WTC11 (cell line): ENCODE data around the gene RHOJ. TPM values are rescaled to one million over a fixed set of nuclear protein-coding genes. Genes with fewer than 3 reads are reported as not detected.

ENCODE experiments used
- ATAC-seq: fragments of 200-7000 bp; cut with Tn5 transposase; 2 replicates; pipeline ENCODE4 v1.10.0; 2021; ENCODE audit warnings: mild to moderate bottlenecking, moderate library complexity
- CTCF ChIA-PET: fragments of 300-600 bp; sonication (Branson Sonifier 250); formaldehyde crosslinking; loops from one replicate; lab custom pipeline; 2021; ENCODE audit warnings: antibody characterized with exemption; lab: Charles Lee
- POLR2A ChIA-PET: fragments of 350-600 bp; sonication (Branson Sonifier 250); formaldehyde crosslinking; loops from one replicate; lab custom pipeline; 2021; ENCODE audit warnings: antibody characterized with exemption; lab: Charles Lee
- DNase-seq: peaks from one replicate; pipeline ENCODE4 v3.0.0; 2021; ENCODE audit warnings: low spot score
- H3K27ac Mint-ChIP-seq: 2 replicates; pipeline ENCODE4 v1.8.0; 2021; ENCODE audit warnings: mixed read lengths
- H3K27me3 Mint-ChIP-seq: 2 replicates; pipeline ENCODE4 v1.8.0; 2021; ENCODE audit warnings: low read depth, mild to moderate bottlenecking, moderate library complexity, mixed read lengths
- H3K36me3 Mint-ChIP-seq: 2 replicates; pipeline ENCODE4 v1.8.0; 2021; ENCODE audit warnings: mixed read lengths
- H3K4me1 Mint-ChIP-seq: 2 replicates; pipeline ENCODE4 v1.8.0; 2022; ENCODE audit warnings: mixed read lengths
- H3K4me3 Mint-ChIP-seq: 2 replicates; pipeline ENCODE4 v1.8.0; 2021; ENCODE audit warnings: mild to moderate bottlenecking, moderate library complexity, mixed read lengths
- H3K9me3 Mint-ChIP-seq: 2 replicates; pipeline ENCODE4 v1.8.0; 2021; ENCODE audit warnings: mixed read lengths
- CDX4 ChIP-seq: fragments of 250-450 bp; sonication (Bioruptor Pico); IDR thresholded peaks from 2 replicates; pipeline ENCODE4 v1.9.0; 2021; ENCODE audit warnings: moderate library complexity, mild to moderate bottlenecking, inconsistent platforms, borderline replicate concordance
- E2F5 ChIP-seq: sonication (generic); formaldehyde crosslinking; IDR thresholded peaks from 2 replicates; pipeline ENCODE4 v1.8.1; 2022; ENCODE audit warnings: mild to moderate bottlenecking, moderate library complexity, missing genetic modification reagents
- FOXJ3 ChIP-seq: sonication (generic); formaldehyde crosslinking; IDR thresholded peaks from 2 replicates; pipeline ENCODE4 v1.9.0; 2021; ENCODE audit warnings: missing genetic modification reagents, mild to moderate bottlenecking, borderline replicate concordance
- JUN ChIP-seq: sonication (generic); formaldehyde crosslinking; IDR thresholded peaks from 2 replicates; pipeline ENCODE4 v1.8.0; 2023; ENCODE audit warnings: mild to moderate bottlenecking, missing genetic modification reagents
- MAX ChIP-seq: sonication (generic); formaldehyde crosslinking; IDR thresholded peaks from 2 replicates; pipeline ENCODE4 v1.8.0; 2022; ENCODE audit warnings: mild to moderate bottlenecking, missing genetic modification reagents
- MLX ChIP-seq: sonication (generic); formaldehyde crosslinking; IDR thresholded peaks from 2 replicates; pipeline ENCODE4 v1.8.1; 2023; ENCODE audit warnings: mild to moderate bottlenecking, missing genetic modification reagents, moderate library complexity
- MXD4 ChIP-seq: fragments of 250-450 bp; sonication (Bioruptor Pico); IDR thresholded peaks from 2 replicates; pipeline ENCODE4 v1.8.0; 2021; ENCODE audit warnings: mild to moderate bottlenecking, moderate library complexity, borderline replicate concordance
- OVOL2 ChIP-seq: fragments of 250-450 bp; sonication (Bioruptor Pico); IDR thresholded peaks from 2 replicates; pipeline ENCODE4 v1.9.0; 2021; ENCODE audit warnings: mild to moderate bottlenecking, borderline replicate concordance
- PRRX2 ChIP-seq: fragments of 250-450 bp; sonication (Bioruptor Pico); IDR thresholded peaks from 2 replicates; pipeline ENCODE4 v1.8.0; 2021; ENCODE audit warnings: mild to moderate bottlenecking
- SMAD3 ChIP-seq: sonication (generic); formaldehyde crosslinking; IDR thresholded peaks from 2 replicates; pipeline ENCODE4 v1.8.0; 2022; ENCODE audit warnings: missing genetic modification reagents, mild to moderate bottlenecking, borderline replicate concordance
- TCF7 ChIP-seq: sonication (generic); formaldehyde crosslinking; IDR thresholded peaks from 2 replicates; pipeline ENCODE4 v1.8.0; 2022; ENCODE audit warnings: mild to moderate bottlenecking, low read depth, missing genetic modification reagents, moderate library complexity
- USF1 ChIP-seq: sonication (generic); formaldehyde crosslinking; IDR thresholded peaks from 2 replicates; pipeline ENCODE4 v1.8.0; 2022; ENCODE audit warnings: mild to moderate bottlenecking, missing genetic modification reagents
- ZBTB21 ChIP-seq: sonication (generic); formaldehyde crosslinking; IDR thresholded peaks from 2 replicates; pipeline ENCODE4 v1.8.1; 2023; ENCODE audit warnings: mild to moderate bottlenecking, missing genetic modification reagents, borderline replicate concordance
- ZNF281 ChIP-seq: sonication (generic); formaldehyde crosslinking; IDR thresholded peaks from 2 replicates; pipeline ENCODE4 v1.8.0; 2023; ENCODE audit warnings: mild to moderate bottlenecking, missing genetic modification reagents
- ZNF416 ChIP-seq: fragments of 250-450 bp; sonication (Bioruptor Pico); IDR thresholded peaks from 2 replicates; pipeline ENCODE4 v1.9.0; 2021; ENCODE audit warnings: mild to moderate bottlenecking, inconsistent platforms
- ZNF423 ChIP-seq: fragments of 250-450 bp; sonication (Bioruptor Pico); IDR thresholded peaks from 2 replicates; pipeline ENCODE4 v2.1.2; 2022; ENCODE audit warnings: mild to moderate bottlenecking, moderate library complexity
- ZSCAN18 ChIP-seq: fragments of 250-450 bp; sonication (Bioruptor Pico); IDR thresholded peaks from 2 replicates; pipeline ENCODE4 v2.1.2; 2022; ENCODE audit warnings: mild to moderate bottlenecking, moderate library complexity
- total RNA-seq: library from RNA; stranded (reverse); gene quantifications from 3 replicates; pipeline ENCODE4 v1.2.3, GENCODE V29; 2021

RHOJ gene
- total RNA-seq, 1 experiment from 2014 or later = 0.13 TPM

GRCh38 chr14:63295231-63295685 lies 91.0 kb downstream of the RHOJ start:
- no peaks in the 10 kb centered on the region for H3K36me3 Mint-ChIP-seq
- CTCF ChIA-PET = no interaction called here
- POLR2A ChIA-PET = no interaction called here
- no peak for ATAC-seq
- no peak overlapping the region for H3K27ac Mint-ChIP-seq
- no peak for TF ChIP-seq TCF7 (CRISPR knock-in tag)
- TF ChIP-seq FOXJ3 = no peak
- TF ChIP-seq, all 79 proteins: peak for 0
- Mint-ChIP-seq H3K4me1 (peaks cover 29% of the 10 kb centered on the region), H3K9me3 (peaks cover 3% of the 10 kb centered on the region; the same call in 1 of the 2 replicates), H3K27me3 (no peaks in the 10 kb centered on the region), H3K4me3 (no peak overlapping the region)
- DNase-seq = no peak

GRCh38 chr14:63296060-63296563 lies 91.9 kb downstream of the RHOJ start:
- Mint-ChIP-seq H3K27ac (no peak overlapping the region), H3K4me3 (no peak overlapping the region), H3K9me3 (peaks cover 3% of the 10 kb centered on the region; the same call in 1 of the 2 replicates), H3K27me3 (no peaks in the 10 kb centered on the region), H3K36me3 (no peaks in the 10 kb centered on the region), H3K4me1 (peaks cover 24% of the 10 kb centered on the region)
- TF ChIP-seq USF1 (CRISPR knock-in tag) (no peak), MLX (no peak), SMAD3 (CRISPR knock-in tag) (no peak), E2F5 (CRISPR knock-in tag) (no peak), TCF7 (CRISPR knock-in tag) (no peak), CDX4 (CRISPR knock-in tag) (no peak), JUN (CRISPR knock-in tag) (no peak), ZNF416 (CRISPR knock-in tag) (no peak), ZSCAN18 (CRISPR knock-in tag) (no peak), OVOL2 (no peak), ZNF281 (CRISPR knock-in tag) (no peak), ZNF423 (CRISPR knock-in tag) (no peak), FOXJ3 (no peak), MAX (CRISPR knock-in tag) (no peak), MXD4 (CRISPR knock-in tag) (no peak), ZBTB21 (no peak), PRRX2 (CRISPR knock-in tag) (no peak)
- ATAC-seq (no peak), DNase-seq (no peak)
- ChIA-PET POLR2A (interaction anchor here (0.7 kb wide), 1 partner anchor 1670 kb away, joined by 9 read pairs; no protein-coding TSS in a partner anchor), CTCF (interaction anchor here (0.6 to 2.1 kb wide), 2 partner anchors 12 to 524 kb away, joined by 4 to 7 read pairs; no protein-coding TSS in a partner anchor)
